ENCODE measurements around the gene FGF14. TPM values are rescaled to one million over a fixed set of nuclear protein-coding genes. Genes with fewer than 3 reads are reported as not detected.

Gene FGF14
- not detected for total RNA-seq

GRCh38 chr13:102401766-102402165, at the start of gene FGF14:
Gene FGF14, minus strand, starts transcription at chr13:102402048.
- Mint-ChIP-seq H3K9me3 (no peaks in the 10 kb centered on the region), H3K4me3 (peak within 1 kb of the TSS; percentile 61), H3K27ac (no peak within 1 kb of the TSS), H3K4me1 (peaks cover 28% of the 10 kb centered on the region), H3K36me3 (ENCODE audit: low read depth) (no peaks in the 10 kb centered on the region), H3K27me3 (peaks cover 66% of the 10 kb centered on the region)
- ChIA-PET POLR2A (no interaction called here), CTCF (no interaction called here)
- DNase-seq, result no peak

GRCh38 chr13:102443249-102443648, 41.4 kb upstream of the FGF14 start:
- no peak for DNase-seq
- no peaks in the 10 kb centered on the region for H3K36me3 Mint-ChIP-seq (ENCODE audit: low read depth)
- ChIA-PET CTCF (no interaction called here), POLR2A (no interaction called here)
- H3K4me3 Mint-ChIP-seq, result no peak overlapping the region
- H3K9me3 Mint-ChIP-seq, result no peaks in the 10 kb centered on the region
- peaks cover 15% of the 10 kb centered on the region for H3K27me3 Mint-ChIP-seq
- no peak overlapping the region for H3K27ac Mint-ChIP-seq
- H3K4me1 Mint-ChIP-seq, result no peaks in the 10 kb centered on the region

GRCh38 chr13:102441085-102441484, 39.2 kb upstream of the FGF14 start:
- no peak overlapping the region for H3K27ac Mint-ChIP-seq

GRCh38 chr13:102440259-102440936, 38.5 kb upstream of the FGF14 start:
- H3K27me3 Mint-ChIP-seq, result peaks cover 5% of the 10 kb centered on the region
- ChIA-PET CTCF (interaction anchor here (0.6 kb wide), 1 partner anchor 484 kb away, joined by 3 read pairs; no protein-coding TSS in a partner anchor), POLR2A (no interaction called here)
- no peaks in the 10 kb centered on the region for H3K4me1 Mint-ChIP-seq
- H3K36me3 Mint-ChIP-seq (ENCODE audit: low read depth), result no peaks in the 10 kb centered on the region
- no peak overlapping the region for H3K4me3 Mint-ChIP-seq
- DNase-seq, result no peak
- H3K27ac Mint-ChIP-seq, result no peak overlapping the region
- H3K9me3 Mint-ChIP-seq, result no peaks in the 10 kb centered on the region

More at GRCh38 chr13:102441085-102441484, 39.2 kb upstream of the FGF14 start:
- DNase-seq, result no peak
- Mint-ChIP-seq H3K9me3 (no peaks in the 10 kb centered on the region), H3K27me3 (peaks cover 10% of the 10 kb centered on the region), H3K36me3 (ENCODE audit: low read depth) (no peaks in the 10 kb centered on the region), H3K4me1 (no peaks in the 10 kb centered on the region), H3K4me3 (no peak overlapping the region)
- CTCF ChIA-PET, result no interaction called here
- POLR2A ChIA-PET, result no interaction called here

- Mint-ChIP-seq H3K36me3 (ENCODE audit: low read depth) (no peaks in the 10 kb centered on the region), H3K9me3 (peaks cover 13% of the 10 kb centered on the region), H3K4me1 (no peaks in the 10 kb centered on the region), H3K27ac (no peak overlapping the region), H3K4me3 (no peak overlapping the region), H3K27me3 (peaks cover 4% of the 10 kb centered on the region)
- ChIA-PET CTCF (no interaction called here), POLR2A (no interaction called here)
- DNase-seq, result no peak
Observed at GRCh38 chr13:102422690-102423089, 20.8 kb upstream of the FGF14 start.

- ChIA-PET POLR2A (no interaction called here), CTCF (no interaction called here)
- Mint-ChIP-seq H3K9me3 (no peaks in the 10 kb centered on the region), H3K4me1 (peaks cover 19% of the 10 kb centered on the region), H3K36me3 (ENCODE audit: low read depth) (no peaks in the 10 kb centered on the region), H3K27ac (no peak overlapping the region), H3K27me3 (peaks cover 39% of the 10 kb centered on the region), H3K4me3 (no peak overlapping the region)
- peak; percentile 22 for DNase-seq
Observed at GRCh38 chr13:102405499-102406100, 3.8 kb upstream of the FGF14 start.

GRCh38 chr13:102402290-102402689, 442 bp upstream of the FGF14 start:
- no peak for DNase-seq
- POLR2A ChIA-PET, result no interaction called here

GRCh38 chr13:102401265-102401664, 583 bp downstream of the FGF14 start:
- peak overlapping the region; percentile 61 for H3K4me3 Mint-ChIP-seq
- H3K4me1 Mint-ChIP-seq, result peaks cover 28% of the 10 kb centered on the region
- ChIA-PET CTCF (interaction anchor here (0.6 to 0.7 kb wide), 2 partner anchors 21 to 30 kb away, joined by 3 to 4 read pairs; no protein-coding TSS in a partner anchor), POLR2A (no interaction called here)
- DNase-seq, result no peak
- no peaks in the 10 kb centered on the region for H3K9me3 Mint-ChIP-seq
- H3K27me3 Mint-ChIP-seq, result peaks cover 70% of the 10 kb centered on the region
- H3K36me3 Mint-ChIP-seq (ENCODE audit: low read depth), result no peaks in the 10 kb centered on the region
- no peak overlapping the region for H3K27ac Mint-ChIP-seq

More at GRCh38 chr13:102402290-102402689, 442 bp upstream of the FGF14 start:
- H3K27ac Mint-ChIP-seq, result no peak overlapping the region
- CTCF ChIA-PET, result interaction anchor here (0.7 kb wide), 1 partner anchor 64 kb away, joined by 3 read pairs; no protein-coding TSS in a partner anchor
- no peak overlapping the region for H3K4me3 Mint-ChIP-seq
- H3K27me3 Mint-ChIP-seq, result peaks cover 62% of the 10 kb centered on the region
- H3K4me1 Mint-ChIP-seq, result peaks cover 28% of the 10 kb centered on the region
- H3K9me3 Mint-ChIP-seq, result no peaks in the 10 kb centered on the region
- H3K36me3 Mint-ChIP-seq (ENCODE audit: low read depth), result no peaks in the 10 kb centered on the region

GRCh38 chr13:102400675-102401145, 1.1 kb downstream of the FGF14 start:
- Mint-ChIP-seq H3K27me3 (peaks cover 71% of the 10 kb centered on the region), H3K4me3 (peak overlapping the region; percentile 61), H3K4me1 (peaks cover 28% of the 10 kb centered on the region), H3K27ac (no peak overlapping the region), H3K36me3 (ENCODE audit: low read depth) (no peaks in the 10 kb centered on the region), H3K9me3 (no peaks in the 10 kb centered on the region)
- POLR2A ChIA-PET, result no interaction called here
- CTCF ChIA-PET, result interaction anchor here (0.7 kb wide), 1 partner anchor 21 kb away, joined by 3 read pairs; no protein-coding TSS in a partner anchor
- no peak for DNase-seq

GRCh38 chr13:102399791-102400674, 1.8 kb downstream of the FGF14 start:
- no peak overlapping the region for H3K27ac Mint-ChIP-seq
- H3K9me3 Mint-ChIP-seq, result no peaks in the 10 kb centered on the region
- peak; percentile 10 for DNase-seq
- H3K27me3 Mint-ChIP-seq, result peaks cover 66% of the 10 kb centered on the region
- peaks cover 31% of the 10 kb centered on the region for H3K4me1 Mint-ChIP-seq
- H3K36me3 Mint-ChIP-seq (ENCODE audit: low read depth), result no peaks in the 10 kb centered on the region
- ChIA-PET POLR2A (no interaction called here), CTCF (interaction anchor here (0.6 kb wide), 1 partner anchor 511 kb away, joined by 6 read pairs; no protein-coding TSS in a partner anchor)
- H3K4me3 Mint-ChIP-seq, result peak overlapping the region; percentile 61

GRCh38 chr13:102395939-102396338, 5.9 kb downstream of the FGF14 start:
- DNase-seq, result no peak
- Mint-ChIP-seq H3K4me1 (peaks cover 35% of the 10 kb centered on the region), H3K27me3 (peaks cover 37% of the 10 kb centered on the region), H3K27ac (no peak overlapping the region), H3K36me3 (ENCODE audit: low read depth) (no peaks in the 10 kb centered on the region), H3K9me3 (no peaks in the 10 kb centered on the region), H3K4me3 (peak overlapping the region; percentile 81)
- ChIA-PET CTCF (no interaction called here), POLR2A (no interaction called here)

- Mint-ChIP-seq H3K27me3 (peaks cover 31% of the 10 kb centered on the region), H3K4me3 (peak overlapping the region; percentile 81), H3K27ac (peak overlapping the region; percentile 89), H3K4me1 (peaks cover 29% of the 10 kb centered on the region), H3K36me3 (ENCODE audit: low read depth) (no peaks in the 10 kb centered on the region), H3K9me3 (no peaks in the 10 kb centered on the region)
- ChIA-PET CTCF (interaction anchor here (0.9 kb wide), 1 partner anchor 19 kb away, joined by 3 read pairs; no protein-coding TSS in a partner anchor), POLR2A (no interaction called here)
- no peak for DNase-seq
Observed at GRCh38 chr13:102395174-102395573, 6.7 kb downstream of the FGF14 start.

Data from activated CD4-positive, alpha-beta T cell treated with anti-CD3 and anti-CD28 coated beads, Interleukin-2, amount 10 ng/mL, durations not matched to agents 7 days and 5 days (primary cell).